NT2/D1 (cell line): Measurements from ENCODE around the gene HS6ST3.

Source experiments
- YY1 ChIP-seq: IDR thresholded peaks from 2 replicates; pipeline ENCODE4 v1.6.1; 2011; ENCODE audit not compliant: insufficient read length, insufficient read depth
- ZNF274 ChIP-seq: IDR thresholded peaks from 2 replicates; pipeline ENCODE4 v1.6.1; 2011; ENCODE audit warnings: mild to moderate bottlenecking, low read depth, low read length

GRCh38 chr13:96651598-96651997, 561.7 kb downstream of the HS6ST3 start:
- TF ChIP-seq YY1: no peak
- no peak for TF ChIP-seq ZNF274
